GM23338 (cell line): ENCODE measurements around the gene COL21A1. TPM values are rescaled to one million over a fixed set of nuclear protein-coding genes. Genes with fewer than 3 reads are reported as not detected.
A peak's percentile ranks its signal among the peaks of the same experiment; 100 is the strongest.

ENCODE experiments used
- ATAC-seq: fragments of 200-7000 bp; cut with Tn5 transposase; 3 replicates; pipeline ENCODE4 v1.9.1; 2020
- DNase-seq: peaks from one replicate; pipeline ENCODE4 v3.0.0-alpha.2; 2015; ENCODE audit warnings: low spot score
- H2AFZ ChIP-seq: fragments of 200-600 bp; sonication (generic); 2 replicates; pipeline ENCODE4 v1.8.0; 2016; ENCODE audit warnings: antibody characterized with exemption, mild to moderate bottlenecking, moderate library complexity
- H3F3A ChIP-seq: fragments of 200-600 bp; sonication (generic); replicated peaks from 2 replicates; pipeline ENCODE4 v1.8.0; 2017; ENCODE audit warnings: antibody characterized with exemption, mixed run types, low read depth
- H3K27ac ChIP-seq: fragments of 200-600 bp; sonication (generic); 2 replicates; pipeline ENCODE4 v1.6.1; 2016; ENCODE audit warnings: low read depth
- H3K27me3 ChIP-seq: fragments of 200-600 bp; sonication (generic); 2 replicates; pipeline ENCODE4 v1.8.0; 2016; ENCODE audit warnings: mild to moderate bottlenecking, mixed run types, moderate library complexity; ENCODE audit not compliant: insufficient read depth
- H3K36me3 ChIP-seq: fragments of 200-600 bp; sonication (generic); 2 replicates; pipeline ENCODE4 v1.8.0; 2016; ENCODE audit warnings: mild to moderate bottlenecking; ENCODE audit not compliant: insufficient read depth
- H3K4me1 ChIP-seq: fragments of 200-600 bp; sonication (generic); 2 replicates; pipeline ENCODE4 v1.8.0; 2016; ENCODE audit warnings: mild to moderate bottlenecking, moderate library complexity; ENCODE audit not compliant: insufficient read depth
- H3K4me2 ChIP-seq: fragments of 200-600 bp; sonication (generic); 2 replicates; pipeline ENCODE4 v1.7.1; 2017; ENCODE audit warnings: mixed run types
- H3K4me3 ChIP-seq: fragments of 200-600 bp; sonication (generic); 2 replicates; pipeline ENCODE4 v1.6.1; 2016; ENCODE audit warnings: mixed run types
- H3K79me2 ChIP-seq: fragments of 200-600 bp; sonication (generic); replicated peaks from 2 replicates; pipeline ENCODE4 v1.8.0; 2017; ENCODE audit warnings: mild to moderate bottlenecking; ENCODE audit not compliant: insufficient read depth
- H3K9me2 ChIP-seq: fragments of 200-600 bp; sonication (generic); 2 replicates; pipeline ENCODE4 v1.8.0; 2017; ENCODE audit not compliant: insufficient read depth
- H4K20me1 ChIP-seq: fragments of 200-600 bp; sonication (generic); replicated peaks from 2 replicates; pipeline ENCODE4 v1.8.0; 2017; ENCODE audit warnings: mild to moderate bottlenecking; ENCODE audit not compliant: insufficient read depth
- H3K27ac Mint-ChIP-seq: 2 replicates; pipeline ENCODE4 v1.8.0; 2020; ENCODE audit warnings: inconsistent platforms, mild to moderate bottlenecking, moderate library complexity, mixed read lengths
- H3K27me3 Mint-ChIP-seq: 3 replicates; pipeline ENCODE4 v1.8.0; 2022; ENCODE audit warnings: low read depth, mild to moderate bottlenecking, moderate library complexity, mixed read lengths, inconsistent platforms; ENCODE audit not compliant: insufficient read depth, poor library complexity
- H3K36me3 Mint-ChIP-seq: 3 replicates; pipeline ENCODE4 v1.8.0; 2021; ENCODE audit warnings: low read depth, mild to moderate bottlenecking, inconsistent platforms, moderate library complexity, mixed read lengths
- H3K4me1 Mint-ChIP-seq: 3 replicates; pipeline ENCODE4 v1.8.0; 2020; ENCODE audit warnings: mild to moderate bottlenecking, inconsistent platforms, mixed read lengths
- H3K4me3 Mint-ChIP-seq: 3 replicates; pipeline ENCODE4 v1.8.0; 2021; ENCODE audit warnings: moderate library complexity, mild to moderate bottlenecking, inconsistent platforms, mixed read lengths
- H3K9me3 Mint-ChIP-seq: 3 replicates; pipeline ENCODE4 v1.8.0; 2020; ENCODE audit warnings: moderate library complexity, mild to moderate bottlenecking, inconsistent platforms, mixed read lengths
- CREB1 ChIP-seq: fragments of 250-450 bp; sonication (Bioruptor Pico); IDR thresholded peaks from 2 replicates; pipeline ENCODE4 v1.5.0; 2020; ENCODE audit warnings: low read depth, mild to moderate bottlenecking, moderate library complexity
- ETS1 ChIP-seq: IDR thresholded peaks from 2 replicates; pipeline ENCODE4 v1.6.1; 2016; ENCODE audit warnings: antibody characterized with exemption
- EZH2phosphoT487 ChIP-seq: fragments of 200-600 bp; sonication (generic); IDR thresholded peaks from one replicate; pipeline ENCODE4 v1.8.1; 2018; ENCODE audit warnings: antibody characterized with exemption; ENCODE audit not compliant: unreplicated experiment
- JUNB ChIP-seq: IDR thresholded peaks from one replicate; pipeline ENCODE4 v1.6.1; 2016; ENCODE audit warnings: antibody characterized with exemption; ENCODE audit not compliant: unreplicated experiment
- STAT1 ChIP-seq: IDR thresholded peaks from one replicate; pipeline ENCODE4 v1.6.1; 2016; ENCODE audit warnings: antibody characterized with exemption; ENCODE audit not compliant: unreplicated experiment
- ZNF114 ChIP-seq: fragments of 250-450 bp; sonication (Bioruptor Pico); IDR thresholded peaks from 2 replicates; pipeline ENCODE4 v1.5.0; 2020; ENCODE audit warnings: mild to moderate bottlenecking, moderate library complexity
- polyA plus RNA-seq: library from polyadenylated mRNA; unstranded; fragments of >200 nt; fragmentation: Nextera tagmentation; extraction: Ambion mirVana; gene quantifications from 2 replicates; pipeline ENCODE4 v1.2.1, GENCODE V29; 2016
- total RNA-seq: library from RNA; depleted of rRNA; stranded (reverse); fragments of >200 nt; shearing (Covaris generic); gene quantifications from 2 replicates; pipeline ENCODE4 v1.2.3, GENCODE V29; 2014
- TF ChIP-seq, protein P1 (sequence below): IDR thresholded peaks from one replicate; pipeline ENCODE4 v1.6.1; 2018; ENCODE audit warnings: antibody characterized with exemption; ENCODE audit not compliant: unreplicated experiment
- TF ChIP-seq, protein P2 (sequence below): fragments of 250-450 bp; sonication (Bioruptor Pico); IDR thresholded peaks from 2 replicates; pipeline ENCODE4 v1.5.0; 2020; ENCODE audit warnings: mild to moderate bottlenecking, moderate library complexity

The COL21A1 gene
- total and polyA plus RNA-seq, 2 experiments from 2014 or later, result 5.0 to 6.2 TPM

DNA sequence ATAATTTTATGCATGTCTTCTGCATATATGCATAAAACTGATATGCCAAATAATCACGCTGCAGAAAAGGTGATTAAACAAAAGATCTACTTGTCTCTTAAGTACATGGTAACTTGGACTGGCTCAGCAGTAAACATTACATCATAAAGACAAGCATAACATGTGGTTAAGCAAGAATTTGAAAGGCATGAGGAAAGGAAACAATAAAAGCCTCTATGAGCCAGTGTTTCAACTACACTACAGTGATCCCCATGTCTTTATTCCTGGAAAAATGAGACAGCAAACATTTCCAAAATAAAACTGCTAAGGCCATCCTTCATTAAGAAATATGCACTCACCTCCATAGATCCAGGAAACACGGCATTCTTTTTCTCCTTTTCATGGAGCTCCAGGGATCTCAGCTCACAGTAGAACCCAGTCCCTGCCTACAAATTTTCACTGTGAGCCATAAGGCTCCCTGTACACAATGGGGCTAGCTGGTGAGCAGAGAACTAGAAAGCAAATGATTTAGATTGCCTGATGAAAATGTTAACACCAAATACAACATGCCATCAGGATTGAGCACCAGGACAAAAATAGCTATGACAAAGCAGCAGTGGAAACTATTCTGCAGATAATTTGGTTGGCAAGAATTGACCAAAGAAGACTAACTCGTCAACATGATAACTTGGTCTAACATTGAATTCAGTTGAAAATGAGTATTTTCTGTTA lies 156.1 kb downstream of the COL21A1 start:
- H3K36me3 Mint-ChIP-seq, result peaks cover 8% of the 10 kb centered on the region; the same call in 2 of the 3 replicates
- H3K9me3 Mint-ChIP-seq, result peaks cover 7% of the 10 kb centered on the region; the same call in 2 of the 3 replicates
- no peak for DNase-seq
- H3K27me3 Mint-ChIP-seq, result peaks cover 2% of the 10 kb centered on the region
- Histone ChIP-seq H3K36me3 (no peaks in the 10 kb centered on the region), H2AFZ (peak overlapping the region; percentile 57), H4K20me1 (no peaks in the 10 kb centered on the region), H3K4me2 (no peak overlapping the region), H3K27ac (no peak overlapping the region), H3K79me2 (no peaks in the 10 kb centered on the region), H3K4me1 (peaks cover 7% of the 10 kb centered on the region; the same call in 1 of the 2 replicates), H3F3A (no peaks in the 10 kb centered on the region), H3K9me2 (no peaks in the 10 kb centered on the region), H3K27me3 (no peaks in the 10 kb centered on the region), H3K4me3 (no peak overlapping the region)
- H3K4me1 Mint-ChIP-seq, result peaks cover 11% of the 10 kb centered on the region; the same call in 2 of the 3 replicates
- TF ChIP-seq CREB1 (CRISPR knock-in tag) (no peak), STAT1 (no peak), ZNF114 (CRISPR knock-in tag) (no peak), ETS1 (no peak), EZH2phosphoT487 (no peak), JUNB (no peak)
- TF ChIP-seq, protein P1, sequence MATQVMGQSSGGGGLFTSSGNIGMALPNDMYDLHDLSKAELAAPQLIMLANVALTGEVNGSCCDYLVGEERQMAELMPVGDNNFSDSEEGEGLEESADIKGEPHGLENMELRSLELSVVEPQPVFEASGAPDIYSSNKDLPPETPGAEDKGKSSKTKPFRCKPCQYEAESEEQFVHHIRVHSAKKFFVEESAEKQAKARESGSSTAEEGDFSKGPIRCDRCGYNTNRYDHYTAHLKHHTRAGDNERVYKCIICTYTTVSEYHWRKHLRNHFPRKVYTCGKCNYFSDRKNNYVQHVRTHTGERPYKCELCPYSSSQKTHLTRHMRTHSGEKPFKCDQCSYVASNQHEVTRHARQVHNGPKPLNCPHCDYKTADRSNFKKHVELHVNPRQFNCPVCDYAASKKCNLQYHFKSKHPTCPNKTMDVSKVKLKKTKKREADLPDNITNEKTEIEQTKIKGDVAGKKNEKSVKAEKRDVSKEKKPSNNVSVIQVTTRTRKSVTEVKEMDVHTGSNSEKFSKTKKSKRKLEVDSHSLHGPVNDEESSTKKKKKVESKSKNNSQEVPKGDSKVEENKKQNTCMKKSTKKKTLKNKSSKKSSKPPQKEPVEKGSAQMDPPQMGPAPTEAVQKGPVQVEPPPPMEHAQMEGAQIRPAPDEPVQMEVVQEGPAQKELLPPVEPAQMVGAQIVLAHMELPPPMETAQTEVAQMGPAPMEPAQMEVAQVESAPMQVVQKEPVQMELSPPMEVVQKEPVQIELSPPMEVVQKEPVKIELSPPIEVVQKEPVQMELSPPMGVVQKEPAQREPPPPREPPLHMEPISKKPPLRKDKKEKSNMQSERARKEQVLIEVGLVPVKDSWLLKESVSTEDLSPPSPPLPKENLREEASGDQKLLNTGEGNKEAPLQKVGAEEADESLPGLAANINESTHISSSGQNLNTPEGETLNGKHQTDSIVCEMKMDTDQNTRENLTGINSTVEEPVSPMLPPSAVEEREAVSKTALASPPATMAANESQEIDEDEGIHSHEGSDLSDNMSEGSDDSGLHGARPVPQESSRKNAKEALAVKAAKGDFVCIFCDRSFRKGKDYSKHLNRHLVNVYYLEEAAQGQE, result no peak
- TF ChIP-seq, protein P2, sequence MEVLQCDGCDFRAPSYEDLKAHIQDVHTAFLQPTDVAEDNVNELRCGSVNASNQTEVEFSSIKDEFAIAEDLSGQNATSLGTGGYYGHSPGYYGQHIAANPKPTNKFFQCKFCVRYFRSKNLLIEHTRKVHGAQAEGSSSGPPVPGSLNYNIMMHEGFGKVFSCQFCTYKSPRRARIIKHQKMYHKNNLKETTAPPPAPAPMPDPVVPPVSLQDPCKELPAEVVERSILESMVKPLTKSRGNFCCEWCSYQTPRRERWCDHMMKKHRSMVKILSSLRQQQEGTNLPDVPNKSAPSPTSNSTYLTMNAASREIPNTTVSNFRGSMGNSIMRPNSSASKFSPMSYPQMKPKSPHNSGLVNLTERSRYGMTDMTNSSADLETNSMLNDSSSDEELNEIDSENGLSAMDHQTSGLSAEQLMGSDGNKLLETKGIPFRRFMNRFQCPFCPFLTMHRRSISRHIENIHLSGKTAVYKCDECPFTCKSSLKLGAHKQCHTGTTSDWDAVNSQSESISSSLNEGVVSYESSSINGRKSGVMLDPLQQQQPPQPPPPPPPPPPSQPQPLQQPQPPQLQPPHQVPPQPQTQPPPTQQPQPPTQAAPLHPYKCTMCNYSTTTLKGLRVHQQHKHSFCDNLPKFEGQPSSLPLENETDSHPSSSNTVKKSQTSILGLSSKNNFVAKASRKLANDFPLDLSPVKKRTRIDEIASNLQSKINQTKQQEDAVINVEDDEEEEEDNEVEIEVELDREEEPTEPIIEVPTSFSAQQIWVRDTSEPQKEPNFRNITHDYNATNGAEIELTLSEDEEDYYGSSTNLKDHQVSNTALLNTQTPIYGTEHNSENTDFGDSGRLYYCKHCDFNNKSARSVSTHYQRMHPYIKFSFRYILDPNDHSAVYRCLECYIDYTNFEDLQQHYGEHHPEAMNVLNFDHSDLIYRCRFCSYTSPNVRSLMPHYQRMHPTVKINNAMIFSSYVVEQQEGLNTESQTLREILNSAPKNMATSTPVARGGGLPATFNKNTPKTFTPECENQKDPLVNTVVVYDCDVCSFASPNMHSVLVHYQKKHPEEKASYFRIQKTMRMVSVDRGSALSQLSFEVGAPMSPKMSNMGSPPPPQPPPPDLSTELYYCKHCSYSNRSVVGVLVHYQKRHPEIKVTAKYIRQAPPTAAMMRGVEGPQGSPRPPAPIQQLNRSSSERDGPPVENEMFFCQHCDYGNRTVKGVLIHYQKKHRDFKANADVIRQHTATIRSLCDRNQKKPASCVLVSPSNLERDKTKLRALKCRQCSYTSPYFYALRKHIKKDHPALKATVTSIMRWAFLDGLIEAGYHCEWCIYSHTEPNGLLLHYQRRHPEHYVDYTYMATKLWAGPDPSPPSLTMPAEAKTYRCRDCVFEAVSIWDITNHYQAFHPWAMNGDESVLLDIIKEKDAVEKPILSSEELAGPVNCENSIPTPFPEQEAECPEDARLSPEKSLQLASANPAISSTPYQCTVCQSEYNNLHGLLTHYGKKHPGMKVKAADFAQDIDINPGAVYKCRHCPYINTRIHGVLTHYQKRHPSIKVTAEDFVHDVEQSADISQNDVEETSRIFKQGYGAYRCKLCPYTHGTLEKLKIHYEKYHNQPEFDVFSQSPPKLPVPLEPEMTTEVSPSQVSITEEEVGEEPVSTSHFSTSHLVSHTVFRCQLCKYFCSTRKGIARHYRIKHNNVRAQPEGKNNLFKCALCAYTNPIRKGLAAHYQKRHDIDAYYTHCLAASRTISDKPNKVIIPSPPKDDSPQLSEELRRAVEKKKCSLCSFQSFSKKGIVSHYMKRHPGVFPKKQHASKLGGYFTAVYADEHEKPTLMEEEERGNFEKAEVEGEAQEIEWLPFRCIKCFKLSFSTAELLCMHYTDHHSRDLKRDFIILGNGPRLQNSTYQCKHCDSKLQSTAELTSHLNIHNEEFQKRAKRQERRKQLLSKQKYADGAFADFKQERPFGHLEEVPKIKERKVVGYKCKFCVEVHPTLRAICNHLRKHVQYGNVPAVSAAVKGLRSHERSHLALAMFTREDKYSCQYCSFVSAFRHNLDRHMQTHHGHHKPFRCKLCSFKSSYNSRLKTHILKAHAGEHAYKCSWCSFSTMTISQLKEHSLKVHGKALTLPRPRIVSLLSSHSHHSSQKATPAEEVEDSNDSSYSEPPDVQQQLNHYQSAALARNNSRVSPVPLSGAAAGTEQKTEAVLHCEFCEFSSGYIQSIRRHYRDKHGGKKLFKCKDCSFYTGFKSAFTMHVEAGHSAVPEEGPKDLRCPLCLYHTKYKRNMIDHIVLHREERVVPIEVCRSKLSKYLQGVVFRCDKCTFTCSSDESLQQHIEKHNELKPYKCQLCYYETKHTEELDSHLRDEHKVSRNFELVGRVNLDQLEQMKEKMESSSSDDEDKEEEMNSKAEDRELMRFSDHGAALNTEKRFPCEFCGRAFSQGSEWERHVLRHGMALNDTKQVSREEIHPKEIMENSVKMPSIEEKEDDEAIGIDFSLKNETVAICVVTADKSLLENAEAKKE, result no peak
- ATAC-seq, result no peak
- H3K27ac Mint-ChIP-seq, result peak overlapping the region; percentile 87
- no peak overlapping the region for H3K4me3 Mint-ChIP-seq
